H1 (cell line): ENCODE measurements around the gene DBH. TPM values are rescaled to one million over a fixed set of nuclear protein-coding genes. Genes with fewer than 3 reads are reported as not detected.

Source experiments
- CTCF ChIA-PET: fragments of 300-600 bp; sonication (Branson Sonifier 250); formaldehyde crosslinking; loops from one replicate; lab custom pipeline; 2021; ENCODE audit not compliant: partially characterized antibody; lab: Charles Lee
- POLR2A ChIA-PET: fragments of 300-600 bp; sonication (Branson Sonifier 250); formaldehyde crosslinking; loops from one replicate; lab custom pipeline; 2021; ENCODE audit warnings: inconsistent platforms; ENCODE audit not compliant: partially characterized antibody; lab: Charles Lee
- DNase-seq, 2 experiments: peaks; one replicate each; pipeline versions ENCODE4 v3.0.0 to v3.0.0-alpha.2; 2010 to 2022; ENCODE audit warnings: low spot score in 2 of 2, low read depth in 1 of 2, mixed read lengths in 1 of 2
- FAIRE-seq: peaks from 2 replicates; lab custom pipeline; 2011; peaks lifted over from hg19 to GRCh38; lab: Jason Lieb, UNC
- H2AFZ ChIP-seq: 2 replicates; pipeline ENCODE4 v1.8.1; 2012; ENCODE audit warnings: low read length, inconsistent platforms
- H2AK5ac ChIP-seq: 2 replicates; pipeline ENCODE4 v1.6.1; 2013; ENCODE audit warnings: low read depth, low read length
- H2BK120ac ChIP-seq: replicated peaks from 2 replicates; pipeline ENCODE3; 2013; ENCODE audit warnings: low read depth, low read length, inconsistent platforms
- H2BK12ac ChIP-seq: 2 replicates; pipeline ENCODE4 v1.6.1; 2013; ENCODE audit warnings: low read depth, low read length
- H2BK15ac ChIP-seq: 2 replicates; pipeline ENCODE4 v1.6.1; 2013; ENCODE audit warnings: low read length
- H2BK20ac ChIP-seq: 2 replicates; pipeline ENCODE4 v1.6.1; 2013; ENCODE audit warnings: low read length
- H2BK5ac ChIP-seq: 2 replicates; pipeline ENCODE4 v1.6.1; 2013; ENCODE audit warnings: low read depth, low read length
- H3K14ac ChIP-seq: 2 replicates; pipeline ENCODE4 v1.6.1; 2013; ENCODE audit warnings: inconsistent platforms; ENCODE audit not compliant: insufficient read length
- H3K18ac ChIP-seq: 2 replicates; pipeline ENCODE4 v1.6.1; 2013; ENCODE audit warnings: low read length; ENCODE audit errors: extremely low read depth
- H3K23ac ChIP-seq: 2 replicates; pipeline ENCODE4 v1.6.1; 2013; ENCODE audit warnings: inconsistent platforms; ENCODE audit not compliant: insufficient read length
- H3K23me2 ChIP-seq: 2 replicates; pipeline ENCODE4 v1.6.1; 2013; ENCODE audit warnings: low read depth, low read length
- H3K27ac ChIP-seq: 2 replicates; pipeline ENCODE4 v1.6.1; 2011; ENCODE audit warnings: low read depth, low read length, inconsistent platforms
- H3K27me3 ChIP-seq, 4 experiments: replicated peaks in 1 of 4; 1 replicate in 1 of 4; 2 replicates in 3 of 4; pipeline versions ENCODE4 v1.6.1 to v1.8.1; 2011 to 2013; ENCODE audit warnings: low read length in 3 of 4, mild to moderate bottlenecking in 3 of 4, inconsistent platforms in 2 of 4, mixed read lengths in 2 of 4, moderate library complexity in 1 of 4; ENCODE audit not compliant: control insufficient read depth in 3 of 4, insufficient read depth in 3 of 4; ENCODE audit errors: extremely low read depth in 1 of 4
- H3K36me3 ChIP-seq, 4 experiments: 2 replicates each; pipeline versions ENCODE4 v1.6.1 to v1.8.1; 2011 to 2013; ENCODE audit warnings: mild to moderate bottlenecking in 4 of 4, low read length in 3 of 4, moderate library complexity in 2 of 4, control low read depth in 1 of 4, inconsistent platforms in 1 of 4; ENCODE audit not compliant: insufficient read depth in 4 of 4, control insufficient read depth in 2 of 4
- H3K4ac ChIP-seq: replicated peaks from 2 replicates; pipeline ENCODE3; 2013; ENCODE audit warnings: low read length, low read depth, mixed read lengths, inconsistent platforms; ENCODE audit not compliant: insufficient read length
- H3K4me1 ChIP-seq, 4 experiments: replicated peaks in 1 of 4; 1 replicate in 1 of 4; 2 replicates in 3 of 4; pipeline versions ENCODE4 v1.6.1 to v1.8.1; 2011 to 2013; ENCODE audit warnings: low read length in 3 of 4, inconsistent platforms in 2 of 4, mixed read lengths in 1 of 4; ENCODE audit not compliant: insufficient read depth in 4 of 4, control insufficient read depth in 3 of 4
- H3K4me2 ChIP-seq, 2 experiments: 2 replicates each; pipeline versions ENCODE4 v1.6.1 to v1.8.1; 2011 to 2013; ENCODE audit warnings: low read depth in 2 of 2, low read length in 2 of 2, control low read depth in 1 of 2, inconsistent platforms in 1 of 2, mild to moderate bottlenecking in 1 of 2; ENCODE audit not compliant: insufficient read depth in 1 of 2
- H3K4me3 ChIP-seq, 4 experiments: fragments of 200-600, 300-600 bp in 1 of 4; sonication (generic), shearing (Covaris generic), sonication (Bioruptor Twin) in 1 of 4; 2 replicates each; pipeline versions ENCODE4 v1.5.1 to v1.8.1; 2011 to 2016; ENCODE audit warnings: low read length in 4 of 4, low read depth in 3 of 4, control low read depth in 2 of 4, inconsistent platforms in 2 of 4, mild to moderate bottlenecking in 2 of 4, mixed read lengths in 1 of 4, moderate library complexity in 1 of 4; ENCODE audit not compliant: insufficient read depth in 2 of 4; ENCODE audit errors: extremely low read depth in 1 of 4
- H3K56ac ChIP-seq: replicated peaks from 2 replicates; pipeline ENCODE3; 2013; ENCODE audit warnings: low read depth, mild to moderate bottlenecking, mixed read lengths, low read length, inconsistent platforms; ENCODE audit not compliant: insufficient read length
- H3K79me1 ChIP-seq: 2 replicates; pipeline ENCODE4 v1.6.1; 2013; ENCODE audit warnings: low read depth, low read length, control low read depth
- H3K79me2 ChIP-seq, 2 experiments: 2 replicates each; pipeline versions ENCODE4 v1.6.1 to v1.8.1; 2012 to 2013; ENCODE audit warnings: low read length in 2 of 2, mild to moderate bottlenecking in 2 of 2, inconsistent platforms in 1 of 2; ENCODE audit not compliant: insufficient read depth in 2 of 2, control insufficient read depth in 1 of 2
- H3K9ac ChIP-seq, 4 experiments: replicated peaks in 1 of 4; 1 replicate in 1 of 4; 2 replicates in 3 of 4; pipeline versions ENCODE4 v1.6.1 to v1.8.1; 2011 to 2013; ENCODE audit warnings: low read depth in 3 of 4, low read length in 3 of 4, control low read depth in 2 of 4, mild to moderate bottlenecking in 2 of 4, moderate library complexity in 2 of 4, inconsistent platforms in 1 of 4; ENCODE audit errors: extremely low read depth in 1 of 4
- H3K9me3 ChIP-seq, 2 experiments: 2 replicates each; pipeline versions ENCODE4 v1.6.1 to v1.8.1; 2012 to 2013; ENCODE audit warnings: mild to moderate bottlenecking in 2 of 2, moderate library complexity in 2 of 2, control low read depth in 1 of 2, inconsistent platforms in 1 of 2, low read depth in 1 of 2, low read length in 1 of 2, mixed read lengths in 1 of 2; ENCODE audit not compliant: insufficient read depth in 2 of 2
- H4K20me1 ChIP-seq, 2 experiments: replicated peaks in 1 of 2; 2 replicates each; pipeline versions ENCODE3 to v1.8.1; 2011 to 2013; ENCODE audit warnings: inconsistent platforms in 2 of 2, low read length in 2 of 2, mild to moderate bottlenecking in 1 of 2; ENCODE audit not compliant: insufficient read depth in 2 of 2, control insufficient read depth in 1 of 2
- H4K5ac ChIP-seq: 2 replicates; pipeline ENCODE4 v1.6.1; 2013; ENCODE audit warnings: low read length, low read depth, mixed read lengths, inconsistent platforms; ENCODE audit not compliant: insufficient read length
- H4K8ac ChIP-seq: 2 replicates; pipeline ENCODE4 v1.8.0; 2013; ENCODE audit warnings: mild to moderate bottlenecking, moderate library complexity, low read length, inconsistent platforms; ENCODE audit not compliant: insufficient read depth; ENCODE audit errors: extremely low read depth
- H4K91ac ChIP-seq: replicated peaks from 2 replicates; pipeline ENCODE3; 2013; ENCODE audit warnings: low read length, mixed read lengths, inconsistent platforms; ENCODE audit not compliant: insufficient read length
- BCL11A ChIP-seq, 2 experiments: IDR thresholded peaks; one replicate each; pipeline ENCODE4 v1.6.1; 2011; ENCODE audit warnings: low read depth in 2 of 2, low read length in 2 of 2, mild to moderate bottlenecking in 2 of 2
- CBX5 ChIP-seq: fragments of 300-800, 300-1000 bp; sonication (generic); IDR thresholded peaks from 2 replicates; pipeline ENCODE4 v1.7.1; 2016; ENCODE audit warnings: antibody characterized with exemption, low read length, low read depth
- CHD2 ChIP-seq: IDR thresholded peaks from 2 replicates; pipeline ENCODE4 v1.6.1; 2012; ENCODE audit warnings: low read length, improper control_type of control experiment
- EP300 ChIP-seq, 2 experiments: IDR thresholded peaks; 1 replicate in 1 of 2; 2 replicates in 1 of 2; pipeline ENCODE4 v1.6.1; 2011 to 2012; ENCODE audit warnings: low read depth in 2 of 2, low read length in 2 of 2, mild to moderate bottlenecking in 2 of 2, borderline replicate concordance in 1 of 2, inconsistent platforms in 1 of 2, moderate library complexity in 1 of 2
- EZH2 ChIP-seq: fragments of 200-600 bp; sonication (generic); IDR thresholded peaks from 2 replicates; pipeline ENCODE4 v1.7.1; 2012; ENCODE audit warnings: low read depth, mild to moderate bottlenecking, moderate library complexity, low read length, inconsistent platforms; ENCODE audit not compliant: severe bottlenecking
- NRF1 ChIP-seq: IDR thresholded peaks from 2 replicates; pipeline ENCODE4 v1.6.1; 2011; ENCODE audit warnings: mild to moderate bottlenecking, low read depth, low read length, improper control_type of control experiment
- PHF8 ChIP-seq: fragments of 200-600 bp; sonication (generic); conservative IDR thresholded peaks from 2 replicates; pipeline ENCODE4 v1.7.1; 2012; ENCODE audit warnings: low read depth, mild to moderate bottlenecking, inconsistent platforms, low read length, moderate library complexity
- RAD21 ChIP-seq, 2 experiments: IDR thresholded peaks in 1 of 2; conservative IDR thresholded peaks in 1 of 2; 2 replicates each; pipeline ENCODE4 v1.6.1; 2011; ENCODE audit warnings: low read depth in 2 of 2, low read length in 2 of 2, improper control_type of control experiment in 1 of 2, inconsistent platforms in 1 of 2, mild to moderate bottlenecking in 1 of 2, moderate library complexity in 1 of 2
- SIN3A ChIP-seq, 2 experiments: IDR thresholded peaks in 1 of 2; conservative IDR thresholded peaks in 1 of 2; 2 replicates each; pipeline ENCODE4 v1.6.1; 2011 to 2012; ENCODE audit warnings: low read length in 2 of 2, improper control_type of control experiment in 1 of 2, low read depth in 1 of 2, mild to moderate bottlenecking in 1 of 2
- SP2 ChIP-seq: IDR thresholded peaks from 2 replicates; pipeline ENCODE4 v1.6.1; 2012; ENCODE audit warnings: mild to moderate bottlenecking, low read length, inconsistent platforms
- SP4 ChIP-seq: IDR thresholded peaks from 2 replicates; pipeline ENCODE4 v1.6.1; 2012; ENCODE audit warnings: low read length, inconsistent platforms
- SRF ChIP-seq: IDR thresholded peaks from 2 replicates; pipeline ENCODE4 v1.6.1; 2011; ENCODE audit warnings: mild to moderate bottlenecking, low read depth, low read length, moderate library complexity
- WGBS, 2 experiments: shearing (Covaris generic) in 1 of 2; methylation state at CpG; one replicate each; pipeline versions ENCODE4 v1.1.6 to v1.1.7; 2013 to 2015; ENCODE audit warnings: low lambda C conversion rate in 2 of 2, mixed read lengths in 2 of 2, inconsistent platforms in 1 of 2, low coverage in 1 of 2, missing lambda C conversion rate in 1 of 2; ENCODE audit not compliant: insufficient replicate concordance in 2 of 2, insufficient coverage in 1 of 2, insufficient read length in 1 of 2; ENCODE audit errors: extremely low coverage in 1 of 2, missing lambda C conversion rate in 1 of 2; 5-methylcytosine and 5-hydroxymethylcytosine counted together
- polyA plus RNA-seq, 7 experiments: library from polyadenylated mRNA; depleted of rRNA in 3 of 7; stranded (reverse) in 5 of 7; unstranded in 2 of 7; fragments of >200 nt in 5 of 7; fragments of 200-250 nt in 2 of 7; gene quantifications; 1 replicate in 5 of 7; 2 replicates in 1 of 7; 4 replicates in 1 of 7; pipeline versions ENCODE4 v1.2.1 to v1.2.3, GENCODE V29; 2011 to 2013; ENCODE audit warnings: missing spikeins in 2 of 7, mixed read lengths in 2 of 7
- total RNA-seq: library from RNA; stranded (reverse); fragmentation: NEBNext Ultra II Directional; extraction: Animal tissue kit (Norgen Biotek cat#: 25700); gene quantifications from 2 replicates; pipeline ENCODE4 v1.2.1, GENCODE V29; 2021

Gene DBH
- total and polyA plus RNA-seq, 2 of the 8 experiments (the other 6 are each of a cell fraction or from before 2014, with no cell fraction given) = 0.18 TPM; not detected in 1

DNA sequence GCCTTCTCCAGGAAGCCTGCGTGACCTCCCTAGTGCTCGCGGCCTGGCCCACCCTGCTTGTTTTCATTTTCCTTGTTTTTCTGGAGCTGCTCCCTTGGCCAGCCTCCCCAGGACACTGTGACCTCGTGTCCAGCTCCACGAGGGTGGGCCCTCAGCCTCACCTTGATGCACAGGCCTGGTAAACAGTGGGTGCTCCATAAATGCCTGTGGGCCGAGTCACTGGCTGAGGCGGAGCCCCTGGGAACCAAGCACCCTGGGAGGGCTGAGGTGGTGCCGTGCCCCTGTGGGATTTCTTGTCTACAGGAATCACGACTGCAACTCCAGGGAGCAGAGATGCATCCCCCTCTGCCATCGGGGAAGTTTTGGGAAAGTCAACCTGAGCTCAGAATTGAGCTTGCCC lies 44.2 kb upstream of the DBH start:
- Histone ChIP-seq H3K4me2 (no peak overlapping the region), H3K14ac (no peak overlapping the region), H3K79me1 (no peaks in the 10 kb centered on the region), H2BK15ac (no peak overlapping the region), H2BK120ac (no peak overlapping the region), H3K27ac (no peak overlapping the region), H3K4me1 (no peaks in the 10 kb centered on the region; a peak in 3 of 7 replicates), H2AFZ (no peak overlapping the region), H3K79me2 (no peaks in the 10 kb centered on the region), H4K8ac (no peak overlapping the region), H4K5ac (no peak overlapping the region), H2AK5ac (no peak overlapping the region), H3K23me2 (no peaks in the 10 kb centered on the region), H3K27me3 (no peaks in the 10 kb centered on the region; a peak in 2 of 7 replicates), H3K18ac (no peak overlapping the region), H3K9ac (no peak overlapping the region), H2BK12ac (no peak overlapping the region), H3K56ac (no peak overlapping the region), H2BK5ac (no peak overlapping the region), H3K23ac (no peak overlapping the region), H3K4me3 (no peak overlapping the region), H3K9me3 (peaks cover 8 to 12% of the 10 kb centered on the region in 2 experiments), H2BK20ac (no peak overlapping the region), H4K91ac (no peak overlapping the region), H3K36me3 (no peaks in the 10 kb centered on the region), H4K20me1 (no peaks in the 10 kb centered on the region), H3K4ac (no peak overlapping the region)
- ChIA-PET CTCF (interaction anchor here (0.6 to 6.7 kb wide), 9 partner anchors 11 to 186 kb away, joined by 3 to 79 read pairs (median 3); no protein-coding TSS in a partner anchor), POLR2A (interaction anchor here (1.2 kb wide), 1 partner anchor 123 kb away, joined by 3 read pairs; no protein-coding TSS in a partner anchor)
- DNase-seq (no peak), FAIRE-seq (no peak)
- WGBS, 2 experiments = 82% methylated on average over 8 of the region's 10 CpGs; no CpG with 5 or more reads in 1 of the 2 experiments
- no peak for TF ChIP-seq CBX5
- TF ChIP-seq SP4 = no peak
- TF ChIP-seq EZH2 = no peak
- TF ChIP-seq RAD21 (IDR thresholded peaks at IDR 0.05 in 1 of 2, conservative IDR thresholded peaks at IDR 0.05 in 1 of 2; ENCODE audit: low read depth in 2 of 2, low read length in 2 of 2) = no peak
- no peak for TF ChIP-seq PHF8
- no peak for TF ChIP-seq SRF
- no peak for TF ChIP-seq SIN3A (conservative IDR thresholded peaks at IDR 0.05 in 1 of 2, IDR thresholded peaks at IDR 0.05 in 1 of 2; ENCODE audit: low read depth in 1 of 2, low read length in 2 of 2)
- no peak for TF ChIP-seq EP300 (IDR thresholded peaks at IDR 0.05; ENCODE audit: borderline replicate concordance in 1 of 2, low read depth in 2 of 2, low read length in 2 of 2)
- TF ChIP-seq BCL11A (IDR thresholded peaks at IDR 0.05; ENCODE audit: low read depth in 2 of 2, low read length in 2 of 2) = no peak
- no peak for TF ChIP-seq CHD2
- TF ChIP-seq NRF1 = no peak
- no peak for TF ChIP-seq SP2
